NCI-H82 treated with DMSO at 0.1 percent for 48 hours (cell line): ENCODE results near the gene MINAR1.

ENCODE experiments used
- DNase-seq: peaks from one replicate; lab custom pipeline; 2025; ENCODE audit not compliant: unreplicated experiment; lab: John Stamatoyannopoulos, UW

MINAR1 gene

DNA sequence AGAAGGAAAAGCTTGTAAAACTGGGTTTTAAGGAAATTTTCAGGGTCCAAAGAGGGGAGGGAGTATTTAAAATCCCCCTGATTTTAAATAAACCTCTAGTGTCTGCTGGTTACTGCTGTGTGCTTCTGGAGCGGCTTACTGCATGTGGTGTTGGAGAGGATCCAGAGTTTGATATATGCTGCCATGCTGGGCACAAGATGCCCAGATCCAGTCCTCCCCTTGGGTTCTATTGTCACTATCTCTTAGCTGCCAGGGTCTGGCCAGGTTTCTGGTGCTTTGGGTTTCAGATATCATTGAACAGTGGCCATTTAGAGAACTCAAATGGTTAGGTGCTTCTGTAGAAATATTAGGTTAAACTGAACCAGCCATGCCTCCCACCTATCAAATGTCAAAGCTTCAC is 27.5 kb downstream of the MINAR1 start:
- no peak for DNase-seq

DNA sequence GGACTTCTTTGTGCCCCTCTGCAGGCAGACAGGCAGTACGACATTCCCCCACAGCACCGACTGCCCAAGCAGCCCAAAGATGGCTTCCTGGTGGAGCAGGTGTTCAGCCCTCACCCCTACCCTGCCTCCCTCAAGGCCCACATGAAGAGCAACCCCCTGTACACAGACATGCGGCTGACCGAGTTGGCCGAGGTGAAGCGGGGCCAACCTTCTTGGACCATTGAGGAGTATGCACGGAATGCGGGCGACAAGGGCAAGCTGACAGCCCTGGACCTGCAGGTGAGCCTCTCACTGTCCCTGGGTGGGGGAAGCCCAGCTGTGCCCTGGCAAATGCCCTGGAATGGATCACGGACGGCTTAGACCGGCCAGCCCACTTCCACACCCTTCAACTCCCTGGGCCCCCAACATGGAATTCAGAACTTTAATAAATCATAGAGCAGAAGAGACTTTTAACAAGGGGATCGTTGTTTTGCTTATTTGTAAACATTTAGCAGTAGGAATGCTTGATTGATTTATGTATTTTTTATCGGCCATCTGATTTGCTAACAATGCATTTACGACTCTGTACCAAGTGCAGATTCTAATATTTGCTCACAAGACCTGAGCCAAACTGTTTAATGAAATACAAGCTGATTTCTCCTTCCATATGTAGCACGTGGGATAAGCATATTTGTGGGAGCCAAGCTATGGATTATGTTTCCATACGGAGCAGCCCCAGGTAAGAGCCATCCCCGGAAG is 31.1 kb downstream of the MINAR1 start:
- no peak for DNase-seq

DNA sequence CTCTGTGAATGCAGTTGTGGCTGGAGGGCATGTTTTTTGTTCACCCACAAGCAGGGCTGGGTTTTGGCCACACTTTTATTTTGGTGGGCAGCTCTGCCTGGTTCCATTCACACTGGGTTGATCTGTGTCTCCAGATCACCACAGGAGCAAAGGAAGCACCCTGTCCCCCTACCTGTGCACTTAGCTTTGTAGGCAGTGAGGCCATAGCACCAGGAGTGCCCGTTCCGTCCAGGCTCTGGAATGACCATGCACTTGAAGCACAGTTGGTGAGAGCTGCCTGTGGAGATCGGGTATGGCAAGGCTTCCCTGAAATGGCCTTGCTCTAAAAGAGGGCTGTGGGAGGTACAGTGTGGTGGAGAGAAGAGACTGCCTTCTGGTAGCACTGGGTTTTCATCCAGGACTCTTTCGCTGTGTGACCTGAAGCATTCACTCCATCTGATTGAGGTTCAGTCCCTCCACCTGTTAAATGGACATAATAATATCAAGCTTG is 31.7 kb downstream of the MINAR1 start:
- no peak for DNase-seq

DNA sequence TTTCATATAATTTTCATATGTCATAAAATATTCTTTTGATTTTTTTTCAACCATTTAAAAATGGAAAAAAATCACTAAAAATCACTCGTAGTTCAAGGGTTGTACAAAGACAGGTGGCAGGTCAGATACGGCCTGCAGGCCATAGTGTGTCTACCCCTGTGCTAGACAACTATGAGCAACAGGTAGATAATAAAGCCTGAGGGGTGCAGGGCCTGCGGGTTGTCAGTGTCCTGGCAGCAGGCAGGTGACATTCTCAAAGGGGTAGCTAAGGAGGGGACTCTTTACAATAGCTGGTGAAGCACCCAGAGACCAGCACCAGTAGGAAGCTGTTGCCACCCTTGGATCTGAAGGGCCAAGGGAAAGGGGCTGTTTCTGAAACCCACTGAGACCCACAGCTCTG is 34.4 kb downstream of the MINAR1 start:
- no peak for DNase-seq

DNA sequence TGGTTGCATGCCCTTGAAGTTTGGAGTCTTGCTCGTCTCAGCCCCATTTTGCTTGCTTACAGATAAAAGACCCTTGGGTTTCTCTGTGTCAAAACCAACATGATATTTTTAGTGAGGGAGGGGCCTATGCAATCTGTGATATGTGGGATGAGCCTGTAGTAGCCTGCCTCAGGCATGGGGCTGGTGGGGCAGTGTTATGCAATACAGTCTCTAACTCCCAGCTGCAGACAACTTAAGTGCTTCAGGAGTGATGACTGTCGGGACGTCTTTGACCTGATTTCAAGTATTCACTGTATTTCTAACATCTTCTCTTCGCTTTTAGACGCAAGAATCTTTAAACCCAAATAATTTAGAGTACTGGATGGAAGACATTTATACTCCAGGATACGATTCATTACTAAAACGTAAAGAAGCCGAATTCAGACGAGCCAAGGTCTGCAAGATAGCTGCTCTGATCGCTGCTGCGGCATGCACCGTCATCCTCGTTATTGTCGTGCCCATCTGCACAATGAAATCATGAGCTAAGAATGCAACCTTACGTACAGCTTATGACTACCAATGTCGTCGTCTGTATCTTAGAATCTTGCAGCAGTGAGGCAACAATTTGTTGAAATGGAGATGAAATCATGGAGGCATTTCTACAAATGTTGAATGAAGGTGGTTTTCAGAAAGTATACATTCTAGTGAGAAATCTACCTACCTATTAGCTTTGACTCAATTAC is 35.9 kb downstream of the MINAR1 start:
- no peak for DNase-seq

DNA sequence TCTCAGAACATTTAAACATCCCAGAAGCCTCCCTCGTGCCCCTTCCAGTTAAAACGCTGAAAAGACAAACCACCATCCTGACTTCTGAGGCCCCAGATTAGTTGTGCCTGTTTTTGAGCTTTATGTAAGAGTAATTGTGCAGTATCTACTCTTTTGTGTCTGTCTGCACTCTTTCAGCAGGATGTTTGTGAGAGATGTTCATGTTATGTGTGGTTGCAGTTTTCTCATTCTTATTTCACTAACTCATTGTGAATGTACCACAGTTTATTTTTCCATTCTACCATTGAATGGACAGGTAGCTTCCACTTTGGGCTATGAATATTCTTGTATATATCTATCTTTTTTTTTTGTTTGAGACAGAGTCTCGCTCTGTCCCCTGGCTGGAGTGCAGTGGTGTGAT is 40.3 kb downstream of the MINAR1 start:
- DNase-seq: no peak

DNA sequence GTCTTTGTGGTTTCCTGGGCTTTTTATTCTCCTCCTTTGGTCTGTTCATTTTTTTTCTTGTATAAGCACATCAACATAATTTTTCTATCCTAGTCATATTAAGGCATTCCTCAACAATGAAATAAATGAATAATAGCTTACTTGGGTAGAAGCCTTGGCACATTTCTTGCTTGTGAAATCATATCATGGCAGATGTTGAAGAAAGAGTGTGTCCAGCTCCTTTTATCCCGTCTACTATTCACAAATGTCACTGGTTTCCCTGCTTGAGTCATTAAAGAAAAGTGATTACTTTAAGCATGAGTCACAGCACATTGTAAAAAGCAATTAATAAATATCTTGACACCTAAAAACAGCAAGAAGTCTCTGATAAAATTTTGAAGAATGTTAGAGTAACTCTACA is 42.1 kb downstream of the MINAR1 start:
- no peak for DNase-seq

DNA sequence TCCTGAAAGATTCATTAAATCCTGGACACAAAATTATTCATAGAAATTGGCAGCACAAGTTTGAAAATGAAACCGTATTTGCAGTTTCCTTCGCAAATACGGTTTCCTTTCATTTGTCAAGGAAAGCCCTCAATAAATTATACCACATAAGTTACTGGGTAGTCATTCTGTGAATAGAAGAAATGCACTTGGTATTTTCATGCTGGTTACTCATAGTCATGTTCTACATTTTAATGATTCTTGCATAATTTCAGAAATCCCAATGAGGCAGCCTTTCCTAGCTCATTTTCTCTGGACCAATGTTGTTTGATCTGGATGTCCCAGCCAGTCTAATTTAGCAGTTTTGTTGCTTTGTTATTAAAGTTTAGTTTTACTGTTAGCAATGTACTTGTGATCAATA is 43.2 kb downstream of the MINAR1 start:
- no peak for DNase-seq

DNA sequence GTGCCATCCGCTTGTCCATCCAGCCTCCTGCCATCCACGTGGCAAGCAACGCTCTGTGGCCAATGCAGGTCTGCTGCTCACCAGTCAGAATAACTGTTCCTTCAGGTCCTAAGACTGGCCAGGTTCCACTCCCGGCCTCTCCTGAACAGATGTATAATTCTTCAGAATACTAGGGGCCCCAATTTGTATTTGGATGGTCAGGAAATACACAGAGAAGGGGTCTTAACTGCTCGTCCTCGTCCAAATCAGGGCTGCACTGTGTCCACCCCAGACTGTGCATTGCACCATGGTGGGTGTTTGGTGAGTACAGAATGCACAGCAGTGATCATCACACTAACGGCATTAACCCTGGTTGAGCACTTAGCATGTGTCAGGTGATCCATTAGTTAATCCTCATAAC is 46.0 kb downstream of the MINAR1 start:
- DNase-seq: peak; percentile 27

DNA sequence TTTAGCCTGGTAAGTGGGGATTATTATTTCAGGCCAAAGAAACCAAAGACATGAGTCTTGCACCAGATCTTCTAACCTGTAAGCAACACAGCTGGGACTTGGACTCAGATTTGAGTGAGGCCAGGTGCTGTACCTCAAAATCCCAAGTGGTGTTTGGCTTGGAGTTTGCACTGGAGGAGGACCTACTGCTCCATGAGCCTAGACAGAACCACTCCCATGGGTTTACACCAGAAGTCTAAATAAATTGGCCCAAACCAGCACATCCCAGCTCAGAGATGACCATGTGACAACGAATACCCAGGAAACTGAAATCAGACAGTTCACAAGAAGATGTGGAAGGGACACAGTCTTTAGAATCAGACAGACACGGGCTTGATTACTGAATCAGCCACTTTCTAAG is 47.5 kb downstream of the MINAR1 start:
- no peak for DNase-seq

DNA sequence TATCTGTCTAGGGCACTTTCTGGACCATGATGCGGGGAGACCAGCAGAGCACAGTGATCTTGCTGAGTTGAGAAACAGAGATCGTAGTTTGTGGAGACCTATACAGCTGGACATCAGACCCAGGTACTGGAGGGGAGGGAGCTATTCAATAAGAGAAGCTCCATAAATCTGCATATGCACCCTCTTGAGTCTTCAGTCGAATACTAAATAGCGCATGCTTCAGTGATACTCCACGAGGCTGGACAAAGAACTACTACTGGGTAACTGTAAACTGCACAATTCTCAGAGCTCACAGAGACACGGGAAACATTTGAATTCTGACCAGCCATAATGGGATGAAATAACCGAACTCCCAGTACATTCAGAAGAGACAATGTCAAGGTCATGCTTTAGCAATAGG is 49.7 kb downstream of the MINAR1 start:
- DNase-seq: no peak
